Left colon (tissue), 2 donors: Measurements from ENCODE around the gene PCA3. TPM values are rescaled to one million over a fixed set of nuclear protein-coding genes. Genes with fewer than 3 reads are reported as not detected.

Experiments used
- ATAC-seq: fragments of 200-7000 bp; cut with Tn5 transposase; one replicate; pipeline ENCODE4 v1.9.1; 2020; ENCODE audit warnings: mild to moderate bottlenecking, moderate library complexity
- DNase-seq, 2 donors: peaks; one replicate each; pipeline ENCODE4 v3.0.0-alpha.2; 2020
- intact Hi-C, 2 donors: fragments of 100-400 bp; cut with DNase I in 1 of 2; cut with micrococcal nuclease in 1 of 2; formaldehyde crosslinking; loops; one replicate each; pipeline versions ENCODE4 v1.11.2 to v1.14.0; 2022; cut with DNase I, micrococcal nuclease
- total RNA-seq, 2 donors: library from RNA; stranded (reverse); fragmentation: NEBNext Ultra II Directional; extraction: Animal tissue kit (Norgen Biotek cat#: 25700); gene quantifications; one replicate each; pipeline ENCODE4 v1.2.1, GENCODE V29; 2021
- donor health status: DM: no; HTN: no; CAD: no.
- donor health status: DM: yes; HTN: yes; CAD: no.

The PCA3 gene
- total RNA-seq, 2 donors from 2014 or later = not detected

DNA sequence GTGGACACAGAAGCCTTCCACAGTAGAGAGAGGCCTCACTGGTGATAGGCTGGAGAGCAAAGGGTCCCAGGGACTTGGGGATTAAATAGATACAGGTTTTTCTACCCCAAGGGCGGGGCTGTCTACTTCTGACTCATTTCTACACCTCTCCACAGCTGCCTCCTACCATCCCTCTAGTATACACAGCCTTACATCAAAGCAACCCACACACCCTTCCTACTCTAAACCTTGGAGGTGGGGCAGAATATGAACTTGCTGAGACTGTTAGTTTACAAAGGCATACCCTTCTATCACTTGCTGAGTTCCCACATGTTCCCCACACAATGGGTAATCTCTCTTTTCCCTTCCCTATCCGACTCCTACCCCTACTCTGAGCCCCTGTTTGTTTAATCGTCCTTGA is 19.9 kb upstream of the PCA3 start:
- intact Hi-C loops = no loop called here
- DNase-seq (no peak), ATAC-seq (no peak)

DNA sequence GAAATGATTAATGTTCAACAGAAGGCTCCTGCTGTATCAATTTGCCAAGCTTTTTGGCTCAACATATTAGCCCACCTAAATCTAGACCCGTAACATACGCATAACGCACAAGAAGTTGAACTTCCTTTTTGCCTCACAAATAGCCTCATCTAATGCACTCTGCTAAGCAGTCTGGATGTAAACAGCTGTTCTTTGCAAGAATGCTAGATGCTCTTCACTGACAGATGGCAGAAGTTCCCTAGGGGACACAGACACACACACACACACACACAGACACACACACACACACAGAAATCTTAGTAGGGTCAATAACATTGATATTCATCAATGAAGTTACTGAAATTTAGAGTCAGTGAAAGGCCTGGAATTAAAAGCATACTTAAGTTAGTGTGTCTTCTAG is 13.2 kb upstream of the PCA3 start:
- intact Hi-C loops = no loop called here
- no peak for DNase-seq
- no peak for ATAC-seq

DNA sequence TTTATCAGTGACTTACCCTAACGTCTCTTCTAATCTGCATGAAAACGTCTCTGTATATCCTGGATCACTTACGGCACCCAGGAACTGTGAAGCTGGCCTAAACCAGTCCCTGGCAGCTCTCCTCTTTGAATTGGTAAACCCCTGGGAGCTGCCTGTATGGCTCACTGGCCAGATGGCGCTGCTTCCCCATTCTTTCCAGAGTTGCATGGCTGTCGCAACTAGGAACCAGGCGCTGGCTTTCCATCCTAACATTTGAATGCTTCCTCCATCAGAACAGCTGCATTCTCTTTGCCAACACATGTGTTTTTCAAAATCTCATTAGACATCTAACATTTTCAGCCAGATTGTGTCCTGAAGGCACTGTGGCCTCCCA is 8.0 kb upstream of the PCA3 start:
- intact Hi-C loops = no loop called here
- ATAC-seq (peak; percentile 86), DNase-seq (peak; percentile 34 to 53)

DNA sequence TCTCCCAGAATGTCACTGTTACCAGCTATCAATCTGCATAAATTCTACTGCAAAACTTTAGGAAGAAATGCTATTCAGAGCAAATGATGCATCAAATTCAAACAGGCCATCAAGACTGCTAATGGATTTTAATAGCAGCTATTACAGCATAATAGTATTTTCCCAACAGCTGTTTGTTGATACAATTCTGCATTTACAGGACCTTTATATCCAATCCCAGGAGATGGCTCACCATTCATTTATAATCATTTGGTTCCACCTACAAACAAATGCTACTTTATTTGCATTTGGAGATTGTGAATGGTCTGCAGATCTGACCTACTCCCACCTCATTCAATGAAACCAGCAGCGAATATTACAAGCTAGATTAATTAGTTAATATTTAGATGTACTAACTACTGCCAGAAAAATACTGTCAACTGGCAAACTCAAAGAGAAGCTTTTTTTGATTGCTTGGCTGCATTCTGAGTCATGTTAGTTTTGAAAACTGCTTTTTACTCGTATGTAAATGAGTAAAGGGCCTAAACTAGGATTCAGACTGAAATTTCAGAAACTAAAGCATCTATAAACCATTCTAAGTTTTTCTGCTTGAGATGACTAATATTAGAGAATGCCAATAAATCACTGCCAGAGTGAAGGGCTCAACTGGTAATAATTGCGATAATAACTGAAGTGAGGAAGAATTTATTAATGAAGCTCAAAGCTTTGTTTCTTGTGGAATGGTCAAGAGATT is 7.1 kb upstream of the PCA3 start:
- intact Hi-C loops = no loop called here
- no peak for DNase-seq

DNA sequence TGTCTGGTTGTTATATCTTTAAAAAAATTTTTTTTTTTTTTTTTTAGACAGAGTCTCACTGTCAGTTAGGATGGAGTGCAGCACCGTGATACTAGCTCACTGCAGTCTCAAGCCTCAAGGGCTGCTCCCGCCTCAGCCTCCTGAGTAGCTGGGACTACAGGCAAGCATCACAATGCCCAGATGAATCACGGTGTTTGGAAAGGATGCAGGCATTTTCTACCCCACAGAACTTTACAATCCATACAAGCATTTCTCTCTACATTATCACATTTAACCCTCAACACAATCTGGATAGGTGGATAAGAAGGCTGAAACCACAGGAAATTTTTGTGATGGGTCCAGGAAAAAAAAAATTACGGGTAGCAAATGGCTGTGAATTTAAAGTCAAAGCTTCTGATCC is 5.8 kb upstream of the PCA3 start:
- no peak for ATAC-seq
- intact Hi-C loops = no loop called here
- no peak for DNase-seq

More for the DNA sequence above, 7.1 kb upstream of the PCA3 start:
- ATAC-seq = no peak

DNA sequence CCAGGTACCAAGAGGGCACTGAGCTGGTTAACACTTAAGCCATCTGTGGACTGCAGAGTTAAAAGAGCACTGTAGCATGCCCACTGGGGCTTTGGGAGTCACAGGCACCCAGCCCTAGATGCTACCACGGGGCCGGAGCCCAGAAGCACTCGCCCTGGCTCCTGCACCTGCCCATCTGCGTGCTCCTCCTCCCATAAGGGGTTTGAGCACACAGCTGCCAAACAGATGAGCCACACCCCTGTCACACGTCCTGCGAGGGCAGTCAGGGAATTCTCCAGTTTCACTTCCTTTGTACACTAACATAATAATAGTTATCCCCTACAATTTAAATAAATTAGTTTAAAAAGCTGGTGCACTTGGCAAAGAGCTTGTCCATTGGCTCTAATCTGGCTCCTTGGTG is 4.5 kb upstream of the PCA3 start:
- DNase-seq (peak; percentile 42 to 48), ATAC-seq (peak; percentile 78)
- intact Hi-C loops = no loop called here

DNA sequence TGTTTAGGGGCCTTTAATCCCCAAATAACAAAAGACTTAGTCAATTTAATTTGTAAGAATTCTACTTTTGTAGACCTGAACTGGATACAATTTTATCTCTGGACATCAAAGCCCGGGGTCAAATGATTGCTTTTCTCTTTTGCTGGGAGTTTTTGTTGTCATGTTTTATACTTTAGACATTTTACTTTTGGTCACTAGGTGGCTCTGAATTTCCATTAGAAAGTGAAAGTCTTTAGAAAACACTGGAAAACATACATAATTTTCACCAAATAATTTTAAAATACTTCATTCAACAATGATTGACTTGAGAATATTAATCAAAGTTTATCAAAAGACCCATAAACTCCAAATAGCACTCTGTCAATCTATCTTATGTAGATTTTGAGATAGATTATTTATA is 2.8 kb upstream of the PCA3 start:
- ATAC-seq (no peak), DNase-seq (no peak)

DNA sequence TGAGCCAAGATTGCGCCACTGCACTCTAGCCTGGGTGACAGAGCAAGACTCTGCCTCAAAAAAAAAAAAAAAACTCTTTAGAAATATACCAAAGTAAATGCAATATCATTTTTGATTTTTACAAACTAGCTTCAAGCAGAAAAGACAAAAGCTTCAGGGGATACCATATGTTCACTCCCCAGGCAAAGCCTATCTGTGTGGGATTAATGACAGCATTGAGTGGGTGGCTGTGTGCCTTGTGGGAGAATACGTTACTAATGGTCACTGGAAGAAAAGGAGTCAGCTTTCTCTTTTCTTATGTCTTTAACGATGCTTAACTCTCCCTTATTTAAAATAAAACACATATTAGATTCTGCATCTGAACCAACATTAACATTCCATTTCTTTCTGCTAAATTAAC is 1.9 kb downstream of the PCA3 start:
- no peak for ATAC-seq
- intact Hi-C loops = no loop called here
- DNase-seq = no peak

More for the DNA sequence above, 2.8 kb upstream of the PCA3 start:
- intact Hi-C loops = no loop called here

DNA sequence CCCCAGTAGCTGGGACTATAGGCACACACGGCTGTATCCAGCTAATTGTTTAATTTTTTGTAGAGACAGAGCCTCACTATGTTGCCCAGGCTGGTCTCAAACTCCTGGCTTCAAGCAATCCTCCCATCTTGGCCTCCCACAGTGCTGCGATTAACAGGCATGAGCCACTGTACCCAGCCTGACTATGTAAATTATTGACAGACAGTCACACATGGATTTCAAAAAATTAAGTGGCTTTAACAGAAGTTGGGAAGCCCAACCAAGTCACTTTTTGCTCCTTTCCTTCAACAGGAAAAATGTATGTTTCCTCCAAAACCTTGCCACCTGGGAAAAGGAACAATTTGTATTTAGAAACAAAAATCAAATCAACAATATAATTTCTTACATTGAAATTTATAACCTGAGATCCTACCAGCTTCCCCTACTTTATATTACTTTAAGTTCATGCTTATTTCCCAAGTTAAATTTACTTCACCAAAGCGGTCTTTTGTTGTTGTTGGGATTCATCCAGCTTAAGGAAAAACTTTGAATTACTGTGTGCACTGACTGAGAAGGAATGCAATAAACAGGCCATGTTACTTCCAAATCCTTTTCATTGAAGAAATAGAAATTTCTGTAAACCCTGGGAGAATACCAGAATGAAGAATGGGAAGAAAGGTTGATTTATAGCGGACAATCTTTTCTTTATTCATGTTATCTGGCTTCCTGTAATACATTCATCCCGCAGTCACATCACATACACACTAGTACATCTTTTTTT is 8.6 kb downstream of the PCA3 start:
- ATAC-seq = no peak

DNA sequence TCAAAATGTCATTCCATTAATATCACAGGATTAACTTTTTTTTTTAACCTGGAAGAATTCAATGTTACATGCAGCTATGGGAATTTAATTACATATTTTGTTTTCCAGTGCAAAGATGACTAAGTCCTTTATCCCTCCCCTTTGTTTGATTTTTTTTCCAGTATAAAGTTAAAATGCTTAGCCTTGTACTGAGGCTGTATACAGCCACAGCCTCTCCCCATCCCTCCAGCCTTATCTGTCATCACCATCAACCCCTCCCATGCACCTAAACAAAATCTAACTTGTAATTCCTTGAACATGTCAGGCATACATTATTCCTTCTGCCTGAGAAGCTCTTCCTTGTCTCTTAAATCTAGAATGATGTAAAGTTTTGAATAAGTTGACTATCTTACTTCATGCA is 20.6 kb downstream of the PCA3 start:
- peak; percentile 54 for ATAC-seq
- no peak for DNase-seq
- intact Hi-C loops = no loop called here

More for the DNA sequence above, 8.6 kb downstream of the PCA3 start:
- intact Hi-C loops = no loop called here
- DNase-seq = no peak

DNA sequence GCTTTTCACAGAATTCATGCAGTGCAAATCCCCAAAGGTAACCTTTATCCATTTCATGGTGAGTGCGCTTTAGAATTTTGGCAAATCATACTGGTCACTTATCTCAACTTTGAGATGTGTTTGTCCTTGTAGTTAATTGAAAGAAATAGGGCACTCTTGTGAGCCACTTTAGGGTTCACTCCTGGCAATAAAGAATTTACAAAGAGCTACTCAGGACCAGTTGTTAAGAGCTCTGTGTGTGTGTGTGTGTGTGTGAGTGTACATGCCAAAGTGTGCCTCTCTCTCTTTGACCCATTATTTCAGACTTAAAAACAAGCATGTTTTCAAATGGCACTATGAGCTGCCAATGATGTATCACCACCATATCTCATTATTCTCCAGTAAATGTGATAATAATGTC is 21.3 kb downstream of the PCA3 start:
- ATAC-seq (no peak), DNase-seq (no peak)
- intact Hi-C loops = no loop called here

DNA sequence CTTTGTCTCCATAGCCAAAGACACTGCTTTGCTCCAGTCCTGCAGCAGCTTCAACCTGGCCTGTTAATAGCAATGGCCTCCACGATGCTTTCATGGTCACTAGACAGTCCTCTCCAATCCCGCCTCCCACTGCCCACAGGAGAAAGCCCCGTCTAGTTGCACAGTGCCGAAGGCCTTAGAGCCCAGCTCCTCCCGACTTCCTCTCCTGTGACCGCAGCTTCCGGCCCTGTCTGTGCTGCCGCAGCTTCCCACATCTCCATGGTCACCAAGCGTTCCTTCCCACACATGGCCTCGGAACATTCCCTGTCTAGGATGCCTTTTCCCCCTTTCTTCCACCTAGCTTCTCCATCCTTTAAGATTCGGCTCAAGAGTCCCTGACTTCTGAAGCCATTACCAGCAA is 23.4 kb downstream of the PCA3 start:
- intact Hi-C loops = no loop called here
- DNase-seq = no peak
- no peak for ATAC-seq

DNA sequence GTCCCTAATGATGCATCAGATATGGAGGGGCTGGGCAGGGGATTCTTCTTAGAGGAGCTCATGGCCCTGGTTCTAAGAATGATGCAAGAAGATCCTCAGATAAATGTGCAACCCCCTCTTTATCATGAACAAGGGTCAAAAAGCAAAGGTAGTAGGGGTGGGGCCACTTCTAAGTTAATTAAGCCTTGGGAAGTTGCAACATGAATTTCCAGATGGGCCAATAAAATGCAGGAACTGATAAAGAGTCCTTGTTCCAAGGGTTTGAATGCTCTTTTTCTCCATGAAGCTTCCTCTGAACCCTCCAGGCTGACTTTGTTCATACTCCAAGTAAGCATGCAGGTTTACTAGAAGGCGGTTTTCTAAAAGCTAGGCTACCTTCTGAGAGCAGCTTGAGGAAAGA is 25.6 kb downstream of the PCA3 start:
- intact Hi-C loops = no loop called here
- no peak for DNase-seq
- ATAC-seq = peak; percentile 86

DNA sequence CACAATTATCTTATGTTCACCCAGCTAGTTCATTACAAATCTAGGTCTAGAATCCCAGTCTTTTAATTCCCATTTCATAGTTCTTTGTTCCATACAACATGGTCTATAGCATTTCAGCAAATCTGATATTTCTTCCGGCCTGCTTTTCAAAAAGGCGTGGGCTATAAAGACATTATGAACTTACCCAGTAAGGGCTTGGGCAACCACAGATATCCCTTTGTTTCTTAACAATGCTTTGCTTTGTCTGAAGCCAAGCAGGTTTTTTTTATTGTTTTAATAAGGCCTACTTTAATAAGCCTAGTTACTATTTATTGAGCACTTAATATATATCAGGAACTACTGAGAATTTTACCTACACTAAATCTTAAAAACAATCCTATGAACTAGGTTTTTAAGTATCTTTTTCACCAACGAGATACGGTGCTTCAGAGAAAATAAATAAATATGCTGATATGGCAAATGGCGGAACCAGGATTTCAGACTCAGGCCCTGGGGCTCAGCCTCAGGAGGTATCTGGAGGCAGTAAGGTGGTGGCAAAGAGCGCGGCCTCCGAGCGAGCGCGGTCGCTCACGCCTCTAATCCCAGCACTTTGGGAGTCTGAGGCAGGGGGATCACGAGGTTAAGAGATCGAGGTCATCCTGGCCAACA is 29.7 kb downstream of the PCA3 start:
- no peak for DNase-seq
- ATAC-seq = peak; percentile 56
- intact Hi-C loops = no loop called here

DNA sequence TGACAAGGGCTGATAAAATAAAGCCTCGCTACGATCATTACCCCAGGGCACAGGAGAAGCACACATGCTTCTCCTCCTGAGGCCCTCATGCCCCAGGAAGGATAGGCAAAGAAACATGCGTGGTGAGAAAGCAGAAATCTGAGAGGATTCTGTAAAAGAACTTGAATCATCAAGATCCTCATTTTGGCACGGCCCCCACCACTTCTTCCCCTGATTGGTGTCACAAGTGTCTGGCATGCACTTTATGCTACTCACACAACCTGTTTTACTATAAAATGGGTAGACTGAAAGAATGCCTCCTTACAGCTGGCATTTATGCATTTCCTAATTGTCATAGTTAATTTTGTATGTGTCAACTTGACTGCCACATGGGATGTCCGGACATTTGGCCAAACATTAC is 32.1 kb downstream of the PCA3 start:
- ATAC-seq = no peak
- DNase-seq = no peak
- intact Hi-C loops = no loop called here

DNA sequence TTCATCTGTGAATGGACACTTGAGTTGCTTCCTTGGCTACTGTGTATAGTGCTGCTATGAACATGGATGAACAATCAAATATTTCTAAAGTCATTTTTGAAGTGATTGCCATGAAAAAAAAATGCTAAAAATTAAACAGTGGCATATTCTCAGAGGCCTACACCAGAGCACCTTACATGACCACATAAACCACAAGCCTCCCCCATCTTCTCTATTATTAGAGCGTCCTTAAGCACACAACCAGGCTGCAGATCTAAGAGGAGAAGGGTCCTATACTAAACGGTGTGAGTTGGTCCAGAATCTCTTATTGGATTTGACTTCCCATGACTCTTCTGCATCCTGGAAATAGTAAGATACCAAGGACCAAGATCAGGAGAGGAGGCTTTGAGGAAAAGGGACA is 34.3 kb downstream of the PCA3 start:
- ATAC-seq = no peak
- no peak for DNase-seq
- intact Hi-C loops = no loop called here

DNA sequence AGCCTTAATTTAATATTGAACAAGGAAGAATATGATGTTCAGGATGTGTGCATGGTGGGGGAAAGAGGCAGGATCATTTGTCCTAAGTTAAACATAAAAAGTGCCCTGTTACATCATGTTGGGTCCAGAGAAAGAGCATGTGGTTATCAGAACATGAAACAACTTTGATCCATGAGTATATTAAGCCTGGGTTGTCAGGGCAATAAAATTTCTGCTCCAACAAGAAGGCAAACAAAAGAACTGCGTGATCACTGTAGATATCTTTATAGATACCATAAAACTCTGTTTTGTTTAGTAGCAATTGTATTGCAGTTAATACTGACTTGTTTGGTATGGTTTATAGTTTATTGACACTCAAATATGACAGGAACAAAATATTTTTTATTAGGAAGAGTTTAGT is 35.2 kb downstream of the PCA3 start:
- intact Hi-C loops = no loop called here
- DNase-seq (no peak), ATAC-seq (peak; percentile 98)

DNA sequence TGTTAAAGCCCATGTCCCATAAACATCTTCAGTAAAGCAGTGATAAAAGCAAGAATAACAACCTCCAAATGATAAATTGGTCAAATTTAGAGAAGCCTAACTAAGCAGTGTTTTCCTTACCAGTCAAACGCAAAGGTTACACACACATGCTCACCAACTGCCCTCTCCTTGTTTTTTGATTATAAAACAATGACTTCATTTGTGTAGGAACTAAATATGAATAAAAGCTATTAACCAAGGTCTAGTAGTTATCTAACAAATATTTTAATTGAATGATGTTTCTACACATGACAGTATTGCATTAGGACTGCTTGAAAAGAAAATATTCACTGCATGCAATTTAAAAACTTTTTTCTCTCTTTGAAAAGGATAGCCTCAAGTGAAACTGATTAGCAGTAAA is 36.7 kb downstream of the PCA3 start:
- ATAC-seq = no peak
- intact Hi-C loops = loop anchor here in 1 of 2 donors (10.0 kb wide), 1 partner anchor 354 kb away; no protein-coding TSS in a partner anchor
- DNase-seq = no peak

DNA sequence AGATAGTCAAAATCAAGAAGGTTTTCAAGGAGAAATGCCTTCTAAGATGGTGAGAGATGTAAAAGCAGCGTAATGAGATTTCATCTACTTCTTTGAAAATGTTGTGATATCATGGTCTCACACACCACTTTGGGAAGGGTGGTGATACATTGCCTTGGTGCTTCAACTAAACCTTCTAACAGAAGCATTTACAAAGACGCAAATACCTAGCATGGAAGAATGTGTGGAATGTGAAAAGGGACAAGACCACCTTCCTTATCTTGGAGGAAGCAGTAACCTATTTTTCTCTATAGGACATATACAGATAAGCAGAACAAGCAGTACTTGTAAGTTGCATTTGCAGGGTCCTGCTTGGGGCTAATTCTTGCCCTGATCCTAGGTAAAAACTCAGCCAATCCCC is 38.8 kb downstream of the PCA3 start:
- DNase-seq (no peak), ATAC-seq (no peak)
- intact Hi-C loops = loop anchor here in 1 of 2 donors (10.0 kb wide), 1 partner anchor 352 kb away; no protein-coding TSS in a partner anchor

DNA sequence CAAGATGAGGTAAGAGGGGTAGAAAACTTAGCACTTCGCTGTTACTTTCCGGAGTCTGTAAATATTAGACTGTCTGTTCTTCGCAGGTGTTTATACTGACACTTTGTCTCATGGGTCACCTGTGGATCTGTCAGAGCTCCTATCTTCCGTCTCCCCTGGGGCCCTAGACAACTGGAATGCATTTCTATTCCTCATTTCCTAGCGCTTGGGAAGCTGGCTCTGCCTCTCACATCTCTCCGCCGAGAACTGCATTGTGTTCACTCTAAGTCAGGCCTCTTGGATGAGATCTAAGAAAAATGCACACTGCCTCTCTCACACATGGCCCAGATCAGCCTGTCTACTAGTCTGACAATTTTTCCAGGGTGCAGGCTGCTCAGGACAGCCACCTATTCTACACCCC is 39.5 kb downstream of the PCA3 start:
- ATAC-seq (no peak), DNase-seq (no peak)
- intact Hi-C loops = loop anchor here in 1 of 2 donors (10.0 kb wide), 1 partner anchor 351 kb away; no protein-coding TSS in a partner anchor
